Nephron (organoid): Measurements from ENCODE around the gene CUL3.

ENCODE experiments used
- H3K27ac Mint-ChIP-seq, 3 experiments: 2 replicates each; pipeline ENCODE4 v1.8.0; 2020; ENCODE audit warnings: mixed read lengths in 3 of 3, mild to moderate bottlenecking in 2 of 3, moderate library complexity in 1 of 3
- H3K27me3 Mint-ChIP-seq: 2 replicates; pipeline ENCODE4 v1.8.0; 2021; ENCODE audit warnings: low read depth, mild to moderate bottlenecking, moderate library complexity, mixed read lengths
- H3K36me3 Mint-ChIP-seq: 2 replicates; pipeline ENCODE4 v1.8.0; 2020; ENCODE audit warnings: low read depth, mixed read lengths
- H3K4me1 Mint-ChIP-seq: 2 replicates; pipeline ENCODE4 v1.8.0; 2020; ENCODE audit warnings: mixed read lengths
- H3K4me3 Mint-ChIP-seq, 3 experiments: 2 replicates each; pipeline ENCODE4 v1.8.0; 2020; ENCODE audit warnings: mild to moderate bottlenecking in 3 of 3, mixed read lengths in 3 of 3, moderate library complexity in 2 of 3
- H3K9me3 Mint-ChIP-seq: 2 replicates; pipeline ENCODE4 v1.8.0; 2020; ENCODE audit warnings: mixed read lengths
- CTCF ChIP-seq, 3 experiments: fragments of 200-600 bp; sonication (generic); IDR thresholded peaks; one replicate each; pipeline ENCODE4 v1.5.0; 2021; ENCODE audit warnings: antibody characterized with exemption in 3 of 3; ENCODE audit not compliant: unreplicated experiment in 3 of 3

The CUL3 gene

GRCh38 chr2:224479826-224480225, 105.3 kb downstream of the CUL3 start:
- H3K27me3 Mint-ChIP-seq = no peaks in the 10 kb centered on the region
- no peaks in the 10 kb centered on the region for H3K9me3 Mint-ChIP-seq
- peaks cover 64% of the 10 kb centered on the region for H3K36me3 Mint-ChIP-seq
- no peak for TF ChIP-seq CTCF (IDR thresholded peaks at IDR 0.05; ENCODE audit: unreplicated experiment in 3 of 3)
- peaks cover 15% of the 10 kb centered on the region for H3K4me1 Mint-ChIP-seq
- no peak overlapping the region for H3K4me3 Mint-ChIP-seq
- no peak overlapping the region for H3K27ac Mint-ChIP-seq

GRCh38 chr2:224472827-224473226, 112.3 kb downstream of the CUL3 start:
- no peak overlapping the region for H3K27ac Mint-ChIP-seq
- H3K27me3 Mint-ChIP-seq = no peaks in the 10 kb centered on the region
- peaks cover 5% of the 10 kb centered on the region for H3K4me1 Mint-ChIP-seq
- no peak overlapping the region for H3K4me3 Mint-ChIP-seq
- TF ChIP-seq CTCF (IDR thresholded peaks at IDR 0.05; ENCODE audit: unreplicated experiment in 3 of 3) = no peak
- H3K36me3 Mint-ChIP-seq = peaks cover 41% of the 10 kb centered on the region
- no peaks in the 10 kb centered on the region for H3K9me3 Mint-ChIP-seq

GRCh38 chr2:224472137-224472536, 113.0 kb downstream of the CUL3 start:
- Mint-ChIP-seq H3K9me3 (no peaks in the 10 kb centered on the region), H3K36me3 (peaks cover 34% of the 10 kb centered on the region), H3K4me1 (peaks cover 5% of the 10 kb centered on the region), H3K27me3 (no peaks in the 10 kb centered on the region), H3K4me3 (no peak overlapping the region), H3K27ac (no peak overlapping the region)
- no peak for TF ChIP-seq CTCF (IDR thresholded peaks at IDR 0.05; ENCODE audit: unreplicated experiment in 3 of 3)

- no peaks in the 10 kb centered on the region for H3K27me3 Mint-ChIP-seq
- no peak overlapping the region for H3K27ac Mint-ChIP-seq
- H3K4me1 Mint-ChIP-seq = peaks cover 5% of the 10 kb centered on the region
- no peak overlapping the region for H3K4me3 Mint-ChIP-seq
- H3K36me3 Mint-ChIP-seq = peaks cover 14% of the 10 kb centered on the region
- H3K9me3 Mint-ChIP-seq = no peaks in the 10 kb centered on the region
- no peak for TF ChIP-seq CTCF (IDR thresholded peaks at IDR 0.05; ENCODE audit: unreplicated experiment in 3 of 3)
These were observed 115.7 kb downstream of the CUL3 start for GRCh38 chr2:224469374-224469964.

- Mint-ChIP-seq H3K27ac (peak overlapping the region in 1 of 3 experiments; percentile 6), H3K27me3 (no peaks in the 10 kb centered on the region), H3K36me3 (no peaks in the 10 kb centered on the region), H3K9me3 (peaks cover 3% of the 10 kb centered on the region), H3K4me1 (peaks cover under 1% of the 10 kb centered on the region), H3K4me3 (no peak overlapping the region)
- TF ChIP-seq CTCF (IDR thresholded peaks at IDR 0.05; ENCODE audit: unreplicated experiment in 3 of 3) = no peak
These were observed 118.8 kb downstream of the CUL3 start for GRCh38 chr2:224466304-224466895.

GRCh38 chr2:224461391-224461790, 123.8 kb downstream of the CUL3 start:
- Mint-ChIP-seq H3K36me3 (no peaks in the 10 kb centered on the region), H3K27ac (no peak overlapping the region), H3K4me3 (no peak overlapping the region), H3K9me3 (peaks cover 23% of the 10 kb centered on the region), H3K27me3 (no peaks in the 10 kb centered on the region), H3K4me1 (no peaks in the 10 kb centered on the region)
- no peak for TF ChIP-seq CTCF (IDR thresholded peaks at IDR 0.05; ENCODE audit: unreplicated experiment in 3 of 3)
